GM12801 (cell line): ENCODE measurements around the gene TMC4.

Source experiments
- CTCF ChIP-seq: IDR thresholded peaks from one replicate; pipeline ENCODE4 v1.5.1; 2011; ENCODE audit warnings: control low read depth; ENCODE audit not compliant: insufficient read length; ENCODE audit errors: extremely low read depth

The TMC4 gene

GRCh38 chr19:54154603-54155345 is 18.2 kb downstream of the TMC4 start:
- no peak for TF ChIP-seq CTCF

- no peak for TF ChIP-seq CTCF
Observed at GRCh38 chr19:54153731-54154326, 19.1 kb downstream of the TMC4 start.

GRCh38 chr19:54152878-54153524 is 20.0 kb downstream of the TMC4 start:
- TF ChIP-seq CTCF: no peak

- no peak for TF ChIP-seq CTCF
Observed at GRCh38 chr19:54152267-54152666, 20.7 kb downstream of the TMC4 start.

- no peak for TF ChIP-seq CTCF
Observed at GRCh38 chr19:54151362-54152035, 21.5 kb downstream of the TMC4 start.

- no peak for TF ChIP-seq CTCF
Observed at GRCh38 chr19:54149021-54149812, 23.7 kb downstream of the TMC4 start.
